Measurements from ENCODE around the gene CDNF. TPM values are rescaled to one million over a fixed set of nuclear protein-coding genes. Genes with fewer than 3 reads are reported as not detected.

Gene CDNF
- polyA plus RNA-seq, 2 of the 4 experiments (the other 2 are of a cell fraction), result 1.6 to 2.0 TPM

DNA sequence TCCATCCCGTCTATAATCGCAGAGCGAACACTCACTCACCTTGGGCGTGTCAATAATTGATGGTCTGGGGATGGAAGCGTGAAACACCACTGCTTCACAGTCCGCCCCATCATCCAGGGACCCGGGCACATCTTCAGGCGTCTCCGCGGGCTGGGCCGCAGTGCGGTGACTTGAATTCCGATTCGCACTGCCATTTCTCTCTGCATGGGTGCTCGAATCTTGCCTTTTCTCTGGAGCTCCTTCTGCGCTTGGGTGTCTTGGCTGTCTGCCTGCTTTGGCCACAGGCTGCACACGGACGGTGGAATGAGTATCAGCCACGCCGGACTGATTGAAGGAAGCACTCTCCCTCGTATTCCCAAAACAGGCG lies 63.6 kb downstream of the CDNF start:
- CTCF ChIA-PET, result no interaction called here
- POLR2A ChIA-PET, result no interaction called here
- Histone ChIP-seq H3K4me1 (peaks cover 11% of the 10 kb centered on the region), H3K9me3 (no peaks in the 10 kb centered on the region), H3K27ac (peak overlapping the region in 1 of 2 experiments; percentile 43; a peak in 1 of 6 replicates), H3K4me2 (no peak overlapping the region), H3K4me3 (no peak overlapping the region)
- ATAC-seq (no peak), DNase-seq (ENCODE audit: low read depth in 1 of 2, low spot score in 1 of 2) (no peak), FAIRE-seq (no peak)
- no peak for TF ChIP-seq RFX5 (IDR thresholded peaks at IDR 0.05)
- TF ChIP-seq SMC3 (IDR thresholded peaks at IDR 0.05), result no peak
- no peak for TF ChIP-seq ZFP36 (IDR thresholded peaks at IDR 0.05; ENCODE audit: borderline replicate concordance, partially characterized antibody)
- TF ChIP-seq ZNF302 (CRISPR knock-in tag; IDR thresholded peaks at IDR 0.05), result no peak
- TF ChIP-seq CBX8 (IDR thresholded peaks at IDR 0.05), result no peak
- TF ChIP-seq, protein P1, sequence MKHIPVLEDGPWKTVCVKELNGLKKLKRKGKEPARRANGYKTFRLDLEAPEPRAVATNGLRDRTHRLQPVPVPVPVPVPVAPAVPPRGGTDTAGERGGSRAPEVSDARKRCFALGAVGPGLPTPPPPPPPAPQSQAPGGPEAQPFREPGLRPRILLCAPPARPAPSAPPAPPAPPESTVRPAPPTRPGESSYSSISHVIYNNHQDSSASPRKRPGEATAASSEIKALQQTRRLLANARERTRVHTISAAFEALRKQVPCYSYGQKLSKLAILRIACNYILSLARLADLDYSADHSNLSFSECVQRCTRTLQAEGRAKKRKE (CRISPR knock-in tag; IDR thresholded peaks at IDR 0.05; ENCODE audit: low read depth), result no peak
- no peak for TF ChIP-seq BCL3 (IDR thresholded peaks at IDR 0.05)
- no peak for TF ChIP-seq BHLHE40 (IDR thresholded peaks at IDR 0.05; ENCODE audit: low read depth, low read length)
- TF ChIP-seq ZC3H11A (IDR thresholded peaks at IDR 0.05), result no peak
- no peak for TF ChIP-seq POLR2A (IDR thresholded peaks at IDR 0.05; ENCODE audit: low read length)
- no peak for TF ChIP-seq MAX (IDR thresholded peaks at IDR 0.05)
- TF ChIP-seq MAFK (IDR thresholded peaks at IDR 0.05; ENCODE audit: partially characterized antibody), result no peak
- TF ChIP-seq NPAS2 (CRISPR knock-in tag; IDR thresholded peaks at IDR 0.05; ENCODE audit: borderline replicate concordance), result no peak
- TF ChIP-seq ESRRA (IDR thresholded peaks at IDR 0.05; ENCODE audit: borderline replicate concordance, low read length), result no peak
- WGBS (ENCODE audit: missing lambda C conversion rate), result 93% methylated on average over 22 of the region's 22 CpGs

DNA sequence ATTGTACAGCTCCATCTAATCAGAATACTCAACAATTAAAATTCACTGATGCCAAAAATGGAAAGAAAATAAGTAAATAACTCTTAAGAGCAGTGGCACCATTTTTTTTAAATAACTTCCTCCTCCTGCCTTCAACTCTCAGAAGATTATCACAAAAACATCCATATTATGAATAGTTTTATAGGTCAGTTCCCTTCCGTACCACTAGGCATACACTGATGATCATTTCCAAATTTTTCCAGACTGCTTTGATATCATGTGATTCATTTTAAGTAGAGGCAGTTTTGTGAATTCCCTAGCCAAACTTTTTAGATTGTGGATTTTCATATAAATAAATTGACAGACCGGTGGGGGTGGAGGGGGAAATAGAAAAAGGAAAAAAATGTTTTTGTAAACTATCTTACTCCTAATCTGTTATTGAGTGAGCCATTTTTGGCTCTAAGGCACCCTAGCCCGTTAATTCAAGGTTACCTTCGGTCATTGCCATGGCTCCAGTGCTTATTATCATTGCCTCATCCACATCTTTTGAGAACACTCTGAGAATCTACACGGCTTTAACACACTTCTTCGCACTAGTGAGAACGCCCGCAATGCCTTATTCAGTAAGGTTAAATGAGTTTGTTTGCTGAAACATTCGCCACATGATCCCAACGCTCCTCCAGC lies 64.2 kb downstream of the CDNF start:
- Histone ChIP-seq H3K9me3 (no peaks in the 10 kb centered on the region), H3K27ac (peak overlapping the region in 1 of 2 experiments; percentile 32; a peak in 1 of 6 replicates), H3K4me1 (peaks cover 6% of the 10 kb centered on the region), H3K4me3 (no peak overlapping the region), H3K4me2 (no peak overlapping the region)
- TF ChIP-seq CHD2 (IDR thresholded peaks at IDR 0.05; ENCODE audit: low read length, partially characterized antibody), result no peak
- TF ChIP-seq JUN (IDR thresholded peaks at IDR 0.05), result no peak
- no peak for TF ChIP-seq FOSB (CRISPR knock-in tag; IDR thresholded peaks at IDR 0.05)
- TF ChIP-seq, protein P1 (CRISPR knock-in tag; IDR thresholded peaks at IDR 0.05; ENCODE audit: low read depth), result no peak
- TF ChIP-seq ZC3H11A (IDR thresholded peaks at IDR 0.05), result no peak
- TF ChIP-seq RCOR1 (IDR thresholded peaks at IDR 0.05; ENCODE audit: low read depth, low read length), result no peak
- no peak for TF ChIP-seq MAFK (IDR thresholded peaks at IDR 0.05; ENCODE audit: partially characterized antibody)
- no peak for TF ChIP-seq PHF8 (IDR thresholded peaks at IDR 0.05; ENCODE audit: borderline replicate concordance, low read depth)
- no peak for TF ChIP-seq CTCF (IDR thresholded peaks at IDR 0.05)
- no peak for TF ChIP-seq SMC3 (IDR thresholded peaks at IDR 0.05)
- no peak for TF ChIP-seq RAD21 (conservative IDR thresholded peaks at IDR 0.05 in 1 of 2, IDR thresholded peaks at IDR 0.05 in 1 of 2)
- TF ChIP-seq CHD4 (IDR thresholded peaks at IDR 0.05; ENCODE audit: borderline replicate concordance), result no peak
- no peak for TF ChIP-seq MAX (IDR thresholded peaks at IDR 0.05)
- TF ChIP-seq KDM5A (IDR thresholded peaks at IDR 0.05), result no peak
- TF ChIP-seq CBX8 (IDR thresholded peaks at IDR 0.05), result no peak
- no peak for TF ChIP-seq HOXB13 (CRISPR knock-in tag; IDR thresholded peaks at IDR 0.05; ENCODE audit: low read depth)
- no peak for TF ChIP-seq RARB (CRISPR knock-in tag; IDR thresholded peaks at IDR 0.05)
- no peak for TF ChIP-seq RNF2 (IDR thresholded peaks at IDR 0.05; ENCODE audit: borderline replicate concordance, low read depth)
- TF ChIP-seq CEBPB (IDR thresholded peaks at IDR 0.05), result no peak
- DNase-seq (ENCODE audit: low read depth in 1 of 2, low spot score in 1 of 2), result no peak
- 0 out of 6 replicates have a peak, but pooled peaks of 1 of the 2 experiments have one; percentile 37 for ATAC-seq
- WGBS (ENCODE audit: missing lambda C conversion rate), result 91% methylated on average over 10 of the region's 10 CpGs
- no peak for FAIRE-seq
- ChIA-PET POLR2A (no interaction called here), CTCF (no interaction called here)
